Measurements from ENCODE around the gene CDC7.

CDC7 gene

DNA sequence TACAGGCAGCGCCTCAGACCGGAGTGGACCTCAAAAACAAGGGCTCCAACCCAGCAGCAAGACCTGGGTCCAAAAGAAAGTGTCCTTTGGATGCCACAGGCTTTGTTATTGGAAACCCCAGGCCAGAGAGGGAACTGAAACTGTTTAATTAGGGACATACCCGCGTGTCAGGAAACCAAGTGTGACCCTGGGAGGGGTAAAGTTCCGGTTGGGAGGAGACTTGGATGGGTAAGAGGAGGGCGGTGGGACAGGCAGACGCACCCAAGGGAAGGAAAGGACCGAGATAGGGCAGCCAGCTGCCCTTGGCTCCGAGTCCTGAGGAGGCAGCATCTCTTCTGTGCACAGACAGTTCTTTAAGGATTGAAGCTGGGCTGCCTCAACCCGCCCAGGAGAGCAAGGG lies 71.4 kb downstream of the CDC7 start:
- peak overlapping the region; percentile 29 for H3K4me2 ChIP-seq (ENCODE audit: low read depth, low read length)

More for the DNA sequence above, 71.4 kb downstream of the CDC7 start:
- no peaks in the 10 kb centered on the region for H3K36me3 ChIP-seq (replicated peaks; ENCODE audit: insufficient read depth, low read length)
- no peak overlapping the region for H3K4me3 ChIP-seq (ENCODE audit: low read length)
- H3K4me1 ChIP-seq (ENCODE audit: low read length): peaks cover 19% of the 10 kb centered on the region
- no peaks in the 10 kb centered on the region for H4K20me1 ChIP-seq (ENCODE audit: insufficient read depth, low read length)
- H3K9ac ChIP-seq (ENCODE audit: low read length): no peak overlapping the region
- H3K9me2 ChIP-seq (replicated peaks; ENCODE audit: insufficient read depth, low read length): no peaks in the 10 kb centered on the region
- 0 out of 2 replicates have a peak overlapping the region, but pooled peaks have one; percentile 54 for H2AFZ ChIP-seq (ENCODE audit: low read length)
- H3K79me2 ChIP-seq (ENCODE audit: low read length): no peaks in the 10 kb centered on the region
- no peaks in the 10 kb centered on the region for H3K27me3 ChIP-seq (replicated peaks; ENCODE audit: insufficient read depth, low read length)
- TF ChIP-seq EZH2 (optimal IDR thresholded peaks at IDR 0.05; ENCODE audit: low read depth, low read length) (no peak), EZH2phosphoT487 (IDR thresholded peaks at IDR 0.05; ENCODE audit: low read length) (no peak)
- TF ChIP-seq, protein P1, sequence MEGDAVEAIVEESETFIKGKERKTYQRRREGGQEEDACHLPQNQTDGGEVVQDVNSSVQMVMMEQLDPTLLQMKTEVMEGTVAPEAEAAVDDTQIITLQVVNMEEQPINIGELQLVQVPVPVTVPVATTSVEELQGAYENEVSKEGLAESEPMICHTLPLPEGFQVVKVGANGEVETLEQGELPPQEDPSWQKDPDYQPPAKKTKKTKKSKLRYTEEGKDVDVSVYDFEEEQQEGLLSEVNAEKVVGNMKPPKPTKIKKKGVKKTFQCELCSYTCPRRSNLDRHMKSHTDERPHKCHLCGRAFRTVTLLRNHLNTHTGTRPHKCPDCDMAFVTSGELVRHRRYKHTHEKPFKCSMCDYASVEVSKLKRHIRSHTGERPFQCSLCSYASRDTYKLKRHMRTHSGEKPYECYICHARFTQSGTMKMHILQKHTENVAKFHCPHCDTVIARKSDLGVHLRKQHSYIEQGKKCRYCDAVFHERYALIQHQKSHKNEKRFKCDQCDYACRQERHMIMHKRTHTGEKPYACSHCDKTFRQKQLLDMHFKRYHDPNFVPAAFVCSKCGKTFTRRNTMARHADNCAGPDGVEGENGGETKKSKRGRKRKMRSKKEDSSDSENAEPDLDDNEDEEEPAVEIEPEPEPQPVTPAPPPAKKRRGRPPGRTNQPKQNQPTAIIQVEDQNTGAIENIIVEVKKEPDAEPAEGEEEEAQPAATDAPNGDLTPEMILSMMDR (IDR thresholded peaks at IDR 0.05; ENCODE audit: low read length): no peak
- no peaks in the 10 kb centered on the region for H3K9me3 ChIP-seq (replicated peaks; ENCODE audit: insufficient read depth, low read length)
- H3F3A ChIP-seq (ENCODE audit: insufficient read depth, low read length): no peaks in the 10 kb centered on the region
- no peak overlapping the region; the same call in 1 of the 2 replicates for H3K27ac ChIP-seq (ENCODE audit: low read length)
- no peak for DNase-seq
